ENCODE data around the gene OAS1.
A peak's percentile ranks its signal among the peaks of the same experiment; 100 is the strongest.
"Not testable (repeated sequence)": the region's sequence is repeated elsewhere in the genome, so short reads cannot be mapped to it uniquely, and the experiment has no call there.

Gene OAS1

GRCh38 chr12:112900298-112901145, 6.2 kb upstream of the OAS1 start:
- peak; percentile 42 for DNase-seq (ENCODE audit: low read depth, low spot score)

GRCh38 chr12:112901271-112901670, 5.5 kb upstream of the OAS1 start:
- DNase-seq (ENCODE audit: low read depth, low spot score): no peak

- peak; percentile 28 for DNase-seq (ENCODE audit: low read depth, low spot score)
These were observed 2.2 kb upstream of the OAS1 start for GRCh38 chr12:112904571-112904970.

GRCh38 chr12:112905451-112906089, 1.2 kb upstream of the OAS1 start:
- DNase-seq (ENCODE audit: low read depth, low spot score): no peak

GRCh38 chr12:112907415-112908157, 824 bp downstream of the OAS1 start:
- DNase-seq (ENCODE audit: low read depth, low spot score): no peak

GRCh38 chr12:112908548-112908947, 1.8 kb downstream of the OAS1 start:
- no peak for DNase-seq (ENCODE audit: low read depth, low spot score)

GRCh38 chr12:112909693-112910092, 2.9 kb downstream of the OAS1 start:
- no peak for DNase-seq (ENCODE audit: low read depth, low spot score)

- DNase-seq (ENCODE audit: low read depth, low spot score): no peak
These were observed 6.4 kb downstream of the OAS1 start for GRCh38 chr12:112913038-112913688.

- DNase-seq (ENCODE audit: low read depth, low spot score): not testable (repeated sequence)
These were observed 7.1 kb downstream of the OAS1 start for GRCh38 chr12:112913888-112914287.

GRCh38 chr12:112916270-112916669, 9.5 kb downstream of the OAS1 start:
- no peak for DNase-seq (ENCODE audit: low read depth, low spot score)

GRCh38 chr12:112919121-112919520, 12.4 kb downstream of the OAS1 start:
- no peak for DNase-seq (ENCODE audit: low read depth, low spot score)

- no peak for DNase-seq (ENCODE audit: low read depth, low spot score)
These were observed 18.2 kb downstream of the OAS1 start for GRCh38 chr12:112924986-112925385.

GRCh38 chr12:112926416-112927033, 19.8 kb downstream of the OAS1 start:
- DNase-seq (ENCODE audit: low read depth, low spot score): not testable (repeated sequence)

GRCh38 chr12:112927475-112927874, 20.7 kb downstream of the OAS1 start:
- DNase-seq (ENCODE audit: low read depth, low spot score): no peak

- DNase-seq (ENCODE audit: low read depth, low spot score): no peak
These were observed 21.2 kb downstream of the OAS1 start for GRCh38 chr12:112927925-112928324.

GRCh38 chr12:112928978-112929377, 22.2 kb downstream of the OAS1 start:
- DNase-seq (ENCODE audit: low read depth, low spot score): no peak

GRCh38 chr12:112929715-112930114, 23.0 kb downstream of the OAS1 start:
- DNase-seq (ENCODE audit: low read depth, low spot score): no peak

GRCh38 chr12:112930350-112930749, 23.6 kb downstream of the OAS1 start:
- DNase-seq (ENCODE audit: low read depth, low spot score): no peak

GRCh38 chr12:112932485-112933128, 25.8 kb downstream of the OAS1 start:
- no peak for DNase-seq (ENCODE audit: low read depth, low spot score)

GRCh38 chr12:112933129-112933505, 26.4 kb downstream of the OAS1 start:
- no peak for DNase-seq (ENCODE audit: low read depth, low spot score)

- DNase-seq (ENCODE audit: low read depth, low spot score): no peak
These were observed 29.5 kb downstream of the OAS1 start for GRCh38 chr12:112936264-112936663.

All from astrocyte of the hippocampus (primary cell).